PFSK-1 (cell line): ENCODE data around the gene PAAF1.

Experiments used
- POLR2AphosphoS5 ChIP-seq: IDR thresholded peaks from 2 replicates; pipeline ENCODE4 v1.6.1; 2012; ENCODE audit warnings: low read depth, mild to moderate bottlenecking, control low read depth, low read length, moderate library complexity
- REST ChIP-seq, 2 experiments: IDR thresholded peaks; 2 replicates each; pipeline versions ENCODE4 v1.6.1 to v1.8.0; 2011 to 2012; ENCODE audit warnings: low read depth in 2 of 2, low read length in 2 of 2, control low read depth in 1 of 2, inconsistent platforms in 1 of 2, mild to moderate bottlenecking in 1 of 2, moderate library complexity in 1 of 2; ENCODE audit not compliant: insufficient read depth in 1 of 2
- SIN3A ChIP-seq: IDR thresholded peaks from 2 replicates; pipeline ENCODE4 v1.6.1; 2012; ENCODE audit warnings: mild to moderate bottlenecking, low read length, moderate library complexity, borderline replicate concordance; ENCODE audit not compliant: insufficient read depth

DNA sequence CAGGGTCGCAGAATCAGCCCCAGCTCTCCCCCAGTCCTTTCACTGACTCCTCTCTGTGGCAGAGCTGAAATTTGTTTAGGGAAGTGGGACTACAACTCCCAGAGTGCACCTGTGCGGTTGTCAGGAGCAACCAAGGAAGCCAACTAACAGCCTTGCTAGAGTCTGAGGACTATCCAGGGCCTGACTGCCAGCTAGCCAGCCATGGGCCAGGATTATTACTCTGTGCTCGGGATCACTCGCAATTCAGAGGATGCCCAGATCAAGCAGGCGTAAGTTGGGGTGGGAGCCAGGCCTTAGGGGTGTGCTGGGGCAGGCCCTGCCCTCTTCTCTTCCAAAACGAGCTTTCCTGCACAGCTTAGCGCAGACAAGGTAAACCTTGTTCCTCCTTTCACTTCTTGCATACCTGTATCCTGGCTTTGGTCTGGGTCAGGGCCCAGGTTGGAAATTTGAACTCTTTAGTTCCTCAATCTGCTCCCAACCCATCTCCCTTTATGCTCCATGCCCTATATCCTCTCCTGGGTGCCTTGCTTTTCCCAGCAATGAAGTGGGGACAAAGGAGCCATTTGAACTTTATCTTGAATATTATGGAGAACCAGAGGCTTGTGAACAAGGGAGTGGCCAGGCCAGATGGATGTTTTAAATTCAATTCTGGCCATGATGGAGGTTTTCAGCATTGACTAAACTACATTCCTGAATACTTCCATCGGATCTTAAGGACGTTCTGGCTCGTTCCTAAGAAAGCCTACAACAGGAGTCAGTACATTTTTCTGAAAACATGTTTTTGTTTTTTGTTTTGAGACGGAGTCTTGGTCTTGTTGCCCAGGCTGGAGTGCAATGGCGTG, 74.3 kb downstream of the PAAF1 start, which contains the start of gene DNAJB13:
- TF ChIP-seq REST (IDR thresholded peaks at IDR 0.05; ENCODE audit: insufficient read depth in 1 of 2, low read depth in 2 of 2, low read length in 2 of 2) (no peak), POLR2AphosphoS5 (no peak), SIN3A (no peak)
